Smooth muscle cell of the umbilical artery (primary cell): ENCODE results near the gene CKB. TPM values are rescaled to one million over a fixed set of nuclear protein-coding genes. Genes with fewer than 3 reads are reported as not detected.

Experiments used
- total RNA-seq: library from RNA; depleted of rRNA; stranded (reverse); fragments of >200 nt; gene quantifications from 2 replicates; pipeline ENCODE4 v1.2.3, GENCODE V29; 2014

Gene CKB
- 5.6 and 10.4 TPM in 2 replicates for total RNA-seq

DNA sequence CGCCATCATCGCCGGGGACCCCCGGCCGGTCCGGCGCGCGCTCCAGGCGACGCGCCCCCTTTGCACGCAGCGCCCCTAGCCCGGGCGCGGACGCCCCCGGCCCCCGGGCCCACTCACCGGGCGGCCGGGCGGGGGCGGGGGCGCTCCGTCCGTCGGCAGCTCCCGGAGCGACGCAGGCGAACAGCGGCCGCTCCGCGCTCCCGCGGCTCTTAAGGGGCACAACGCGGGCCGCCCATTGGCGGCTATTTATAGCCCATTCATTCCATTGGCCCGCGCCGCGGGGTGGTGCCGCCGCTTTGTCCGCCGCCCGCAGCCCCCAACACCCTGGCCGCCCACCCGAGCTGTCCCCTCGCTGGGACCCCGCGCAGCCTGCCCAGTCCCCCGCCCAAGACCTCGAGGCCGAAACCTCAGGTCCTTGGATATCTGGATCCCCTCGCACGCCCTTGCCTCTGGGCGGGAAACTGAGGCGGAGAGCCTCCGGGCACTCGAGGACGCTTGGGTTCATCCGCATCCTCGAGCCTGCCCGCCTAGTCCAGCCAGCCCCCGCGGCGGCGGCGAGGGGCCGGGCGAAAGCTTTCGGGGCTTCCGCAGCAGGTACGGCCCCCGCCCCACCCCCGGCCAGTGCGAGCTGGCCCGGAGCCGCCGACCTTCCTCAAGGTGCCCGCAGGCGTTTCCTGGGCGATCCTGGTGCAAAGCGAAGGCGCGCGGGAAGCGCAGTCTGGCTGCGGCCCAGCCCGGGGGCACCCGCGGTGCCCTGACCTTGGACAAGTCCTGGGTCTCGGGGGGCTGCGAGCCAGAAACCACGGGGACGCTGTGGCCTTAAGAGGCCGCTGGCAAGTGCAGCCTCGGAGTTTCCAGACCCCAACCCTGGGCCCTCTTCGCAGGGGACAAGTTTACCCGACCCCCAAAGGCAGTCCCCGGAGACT is at the start of gene CKB:
TSS of gene CKB (minus strand) at position 182 of the 926 bp plus-strand sequence. CDS start 337 bp downstream, outside the sequence.

DNA sequence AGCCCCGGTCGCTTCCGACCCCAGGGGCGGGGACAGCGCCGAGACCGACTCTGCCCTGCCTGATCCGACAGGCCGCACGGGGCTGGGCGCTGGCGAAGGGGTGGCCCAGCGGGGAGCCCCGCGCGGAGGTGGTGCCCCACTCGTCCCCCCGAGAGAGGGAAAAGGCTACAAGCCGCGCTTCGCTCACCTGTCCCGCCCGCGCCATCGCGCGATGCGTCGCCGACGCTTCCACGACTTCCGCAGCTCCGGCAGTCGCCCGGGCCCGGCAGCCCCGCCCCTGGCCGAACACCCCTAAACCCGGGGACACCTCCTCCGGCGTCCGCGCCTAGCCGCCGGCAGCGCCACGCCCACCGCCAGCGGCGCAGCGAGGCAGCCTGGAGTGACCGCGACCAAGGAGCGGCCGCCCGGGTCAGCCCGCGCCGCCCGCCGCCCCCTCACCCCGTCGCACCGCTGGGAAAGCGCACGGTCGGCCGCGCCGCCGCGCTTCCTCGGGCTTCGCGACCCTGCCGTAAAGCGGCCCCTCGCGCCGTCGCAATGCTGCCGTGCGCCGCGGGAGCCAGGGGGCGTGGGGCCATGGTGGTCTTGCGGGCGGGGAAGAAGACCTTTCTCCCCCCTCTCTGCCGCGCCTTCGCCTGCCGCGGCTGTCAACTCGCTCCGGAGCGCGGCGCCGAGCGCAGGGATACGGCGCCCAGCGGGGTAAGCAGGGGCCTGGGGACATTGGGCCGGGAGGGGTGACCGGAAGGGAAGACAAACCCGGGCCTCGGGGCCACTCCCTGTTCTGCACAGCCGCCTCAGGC is 40.0 kb upstream of the CKB start, which contains the start of the genes BAG5 and COA8:
TSS of gene BAG5 (minus strand) at position 229 of the 797 bp plus-strand sequence. CDS start 1,493 bp downstream, outside the sequence.
TSS of gene COA8 (plus strand) at position 532 of the 797 bp plus-strand sequence. CDS start at position 574, 42 bp downstream.

DNA sequence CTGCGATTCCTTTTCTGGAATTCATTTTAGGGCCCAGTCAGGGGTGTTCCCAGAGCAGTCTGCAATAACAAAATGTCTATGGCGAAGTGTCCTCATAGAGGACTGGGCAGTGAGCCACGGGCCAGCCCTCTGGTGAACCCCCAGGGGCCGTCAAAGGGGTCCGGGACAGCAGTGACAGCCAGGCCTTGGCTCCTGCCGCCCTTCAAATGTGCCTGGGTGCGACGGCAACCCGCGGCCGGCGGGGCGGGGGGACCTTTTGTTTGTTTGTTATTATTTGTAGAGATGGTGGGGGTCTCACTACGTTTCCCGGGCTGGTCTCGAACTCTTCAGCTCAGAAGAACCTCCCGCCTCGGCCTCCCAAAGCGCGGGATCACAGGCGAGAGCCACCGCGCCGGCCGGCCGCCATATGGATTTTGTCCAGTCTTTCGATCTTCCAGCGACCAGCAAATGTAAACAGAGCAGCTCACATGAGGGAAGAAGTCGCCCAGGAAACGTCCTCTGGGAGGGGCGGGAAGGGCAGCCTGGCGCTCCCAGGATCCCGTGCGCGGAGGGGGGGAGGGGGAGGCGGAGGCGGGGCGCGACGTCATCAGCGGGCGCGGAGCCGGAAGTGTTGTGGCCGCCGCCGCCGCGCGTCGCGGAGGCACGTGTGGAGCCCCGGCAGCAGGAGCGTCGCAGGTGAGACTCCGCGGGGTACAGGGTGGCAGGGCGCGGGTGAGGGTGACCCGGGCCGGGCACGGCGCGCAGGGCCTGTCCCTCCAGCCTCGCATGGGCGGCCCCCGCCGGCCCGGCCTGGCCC is 6.2 kb upstream of the CKB start, which contains the start of gene TRMT61A:
TSS of gene TRMT61A (plus strand) at position 610 of the 796 bp plus-strand sequence. CDS start 783 bp downstream, outside the sequence.

Other genes starting within 250 kb of the CKB start
- gene EIF5, start 188.6 kb downstream of the CKB start, total RNA-seq: 181 and 244 TPM in 2 replicates
- gene MARK3, start 137.4 kb downstream of the CKB start, total RNA-seq: 80.8 and 97.5 TPM in 2 replicates
- 7.1 and 10.7 TPM in 2 replicates for gene TRMT61A, start 6.4 kb upstream of the CKB start, total RNA-seq
- gene BAG5, start 39.8 kb upstream of the CKB start, total RNA-seq: 27.6 and 32.1 TPM in 2 replicates
- gene COA8, start 40.1 kb upstream of the CKB start, total RNA-seq: 15.1 and 19.6 TPM in 2 replicates
- 193 and 283 TPM in 2 replicates for gene KLC1, start 106.4 kb upstream of the CKB start, total RNA-seq
- 3.3 and 11.4 TPM in 2 replicates for gene XRCC3, start 192.6 kb upstream of the CKB start, total RNA-seq
- 47.5 and 52.3 TPM in 2 replicates for gene ZFYVE21, start 193.0 kb upstream of the CKB start, total RNA-seq